ENCODE results near the gene NLRP3. TPM values are rescaled to one million over a fixed set of nuclear protein-coding genes. Genes with fewer than 3 reads are reported as not detected.

The NLRP3 gene
- total and polyA plus RNA-seq, 2 experiments from 2014 or later, result 0.42 TPM; not detected in 1

GRCh38 chr1:247421074-247421473 is 5.1 kb downstream of the NLRP3 start:
- Histone ChIP-seq H3K27ac (ENCODE audit: low read depth) (no peak overlapping the region), H3K4me3 (no peak overlapping the region), H2AFZ (no peak overlapping the region), H3K79me2 (replicated peaks; ENCODE audit: insufficient read depth) (no peaks in the 10 kb centered on the region), H3K36me3 (ENCODE audit: insufficient read depth) (no peaks in the 10 kb centered on the region), H3K4me1 (ENCODE audit: insufficient read depth) (0 out of 2 replicates have a peak, but pooled peaks cover 8% of the 10 kb centered on the region), H4K20me1 (replicated peaks; ENCODE audit: insufficient read depth) (no peaks in the 10 kb centered on the region), H3K9me2 (ENCODE audit: insufficient read depth) (peaks cover 8% of the 10 kb centered on the region), H3K4me2 (no peak overlapping the region), H3F3A (replicated peaks; ENCODE audit: low read depth) (no peaks in the 10 kb centered on the region), H3K27me3 (ENCODE audit: insufficient read depth) (no peaks in the 10 kb centered on the region)
- Mint-ChIP-seq H3K9me3 (no peaks in the 10 kb centered on the region; the same call in none of the 3 replicates), H3K27me3 (ENCODE audit: insufficient read depth, low read depth, poor library complexity) (peaks cover 4% of the 10 kb centered on the region), H3K36me3 (ENCODE audit: low read depth) (peaks cover 6% of the 10 kb centered on the region; the same call in 1 of the 3 replicates), H3K4me1 (peaks cover 13% of the 10 kb centered on the region), H3K27ac (no peak overlapping the region), H3K4me3 (no peak overlapping the region)
- no peak for ATAC-seq
- DNase-seq (ENCODE audit: low spot score), result no peak
- TF ChIP-seq EZH2 (IDR thresholded peaks at IDR 0.05; ENCODE audit: low read depth, unreplicated experiment) (no peak), STAT1 (IDR thresholded peaks at IDR 0.05; ENCODE audit: unreplicated experiment) (no peak), JUNB (IDR thresholded peaks at IDR 0.05; ENCODE audit: unreplicated experiment) (no peak), ZNF331 (CRISPR knock-in tag; IDR thresholded peaks at IDR 0.05; ENCODE audit: low read depth) (no peak), CTCF (conservative IDR thresholded peaks at IDR 0.05; ENCODE audit: low read depth in 2 of 2) (no peak), ZNF462 (CRISPR knock-in tag; IDR thresholded peaks at IDR 0.05) (no peak)
- TF ChIP-seq, protein P1, sequence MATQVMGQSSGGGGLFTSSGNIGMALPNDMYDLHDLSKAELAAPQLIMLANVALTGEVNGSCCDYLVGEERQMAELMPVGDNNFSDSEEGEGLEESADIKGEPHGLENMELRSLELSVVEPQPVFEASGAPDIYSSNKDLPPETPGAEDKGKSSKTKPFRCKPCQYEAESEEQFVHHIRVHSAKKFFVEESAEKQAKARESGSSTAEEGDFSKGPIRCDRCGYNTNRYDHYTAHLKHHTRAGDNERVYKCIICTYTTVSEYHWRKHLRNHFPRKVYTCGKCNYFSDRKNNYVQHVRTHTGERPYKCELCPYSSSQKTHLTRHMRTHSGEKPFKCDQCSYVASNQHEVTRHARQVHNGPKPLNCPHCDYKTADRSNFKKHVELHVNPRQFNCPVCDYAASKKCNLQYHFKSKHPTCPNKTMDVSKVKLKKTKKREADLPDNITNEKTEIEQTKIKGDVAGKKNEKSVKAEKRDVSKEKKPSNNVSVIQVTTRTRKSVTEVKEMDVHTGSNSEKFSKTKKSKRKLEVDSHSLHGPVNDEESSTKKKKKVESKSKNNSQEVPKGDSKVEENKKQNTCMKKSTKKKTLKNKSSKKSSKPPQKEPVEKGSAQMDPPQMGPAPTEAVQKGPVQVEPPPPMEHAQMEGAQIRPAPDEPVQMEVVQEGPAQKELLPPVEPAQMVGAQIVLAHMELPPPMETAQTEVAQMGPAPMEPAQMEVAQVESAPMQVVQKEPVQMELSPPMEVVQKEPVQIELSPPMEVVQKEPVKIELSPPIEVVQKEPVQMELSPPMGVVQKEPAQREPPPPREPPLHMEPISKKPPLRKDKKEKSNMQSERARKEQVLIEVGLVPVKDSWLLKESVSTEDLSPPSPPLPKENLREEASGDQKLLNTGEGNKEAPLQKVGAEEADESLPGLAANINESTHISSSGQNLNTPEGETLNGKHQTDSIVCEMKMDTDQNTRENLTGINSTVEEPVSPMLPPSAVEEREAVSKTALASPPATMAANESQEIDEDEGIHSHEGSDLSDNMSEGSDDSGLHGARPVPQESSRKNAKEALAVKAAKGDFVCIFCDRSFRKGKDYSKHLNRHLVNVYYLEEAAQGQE (IDR thresholded peaks at IDR 0.05; ENCODE audit: unreplicated experiment), result no peak
